HG03196 (cell line): ENCODE data around the gene ADRA2C.

ENCODE experiments used
- ATAC-seq: cut with Tn5 transposase; IDR thresholded peaks from one replicate; pipeline ENCODE4 v1.9.1; 2021; ENCODE audit not compliant: unreplicated experiment

ADRA2C gene

DNA sequence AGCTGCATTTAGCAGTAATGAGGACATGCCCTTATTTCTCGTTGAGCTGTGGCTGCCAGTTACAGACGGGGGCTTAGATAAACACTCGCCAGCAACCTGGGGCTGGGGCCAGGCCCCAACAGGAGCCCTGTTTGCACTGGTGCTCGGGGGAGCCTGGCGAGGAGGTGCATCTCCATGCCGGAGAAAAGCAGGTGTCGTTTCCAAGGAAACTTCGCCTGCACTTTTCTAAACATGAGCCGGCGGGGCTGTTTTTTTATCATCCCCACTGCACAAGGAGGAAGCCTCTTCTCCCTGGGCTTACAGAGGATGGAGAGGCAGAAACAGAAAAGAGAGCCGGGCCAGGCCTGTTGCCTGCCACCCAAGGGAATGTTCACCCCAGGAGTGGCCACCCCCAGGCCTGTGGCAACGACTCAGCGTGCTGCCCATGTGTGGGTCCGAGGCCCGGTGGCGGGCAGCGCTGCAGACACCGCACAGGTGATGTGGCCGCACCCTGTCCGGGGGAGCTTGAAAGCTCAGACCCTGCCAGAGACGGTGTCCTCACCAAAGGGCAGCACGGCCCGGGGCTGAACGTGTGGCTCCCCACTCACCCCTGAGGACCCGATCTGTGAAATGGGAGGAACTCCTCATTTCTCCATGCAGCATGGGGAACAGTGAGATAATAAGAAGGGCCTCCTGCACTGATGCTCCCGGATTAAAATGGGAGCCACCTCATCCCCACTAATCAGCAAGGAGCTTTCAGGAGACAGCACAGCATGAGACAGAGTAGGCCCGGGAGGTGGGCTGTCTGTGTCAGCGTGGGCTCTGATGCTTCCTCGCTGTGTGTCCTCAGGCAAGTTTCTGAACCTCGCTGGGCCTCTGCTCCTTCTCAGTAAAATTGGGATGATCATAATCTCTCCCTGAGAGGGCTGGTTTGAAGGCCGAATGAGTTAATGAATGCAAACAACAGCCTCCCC lies 33.8 kb upstream of the ADRA2C start:
- ATAC-seq, result no peak

DNA sequence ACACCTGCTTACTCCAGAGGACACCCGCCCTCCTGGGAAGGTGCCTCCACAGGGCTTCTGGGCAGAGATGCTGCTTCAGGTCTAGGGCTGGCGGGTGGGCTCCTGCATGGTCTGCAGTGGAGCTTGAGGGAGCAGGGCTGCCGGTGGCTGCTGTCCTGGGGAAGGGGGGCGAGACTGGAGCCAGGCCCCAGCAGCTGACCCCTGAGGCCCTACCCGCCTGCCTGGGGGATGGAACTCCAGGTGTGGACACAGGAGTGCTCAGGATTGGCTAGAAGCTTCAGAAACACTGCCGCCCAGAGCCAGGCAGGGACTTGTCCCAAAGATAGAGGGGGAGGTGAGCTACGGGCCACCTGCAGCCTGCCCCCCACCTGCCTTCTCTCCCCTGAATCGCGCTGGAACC lies 33.0 kb upstream of the ADRA2C start:
- no peak for ATAC-seq

DNA sequence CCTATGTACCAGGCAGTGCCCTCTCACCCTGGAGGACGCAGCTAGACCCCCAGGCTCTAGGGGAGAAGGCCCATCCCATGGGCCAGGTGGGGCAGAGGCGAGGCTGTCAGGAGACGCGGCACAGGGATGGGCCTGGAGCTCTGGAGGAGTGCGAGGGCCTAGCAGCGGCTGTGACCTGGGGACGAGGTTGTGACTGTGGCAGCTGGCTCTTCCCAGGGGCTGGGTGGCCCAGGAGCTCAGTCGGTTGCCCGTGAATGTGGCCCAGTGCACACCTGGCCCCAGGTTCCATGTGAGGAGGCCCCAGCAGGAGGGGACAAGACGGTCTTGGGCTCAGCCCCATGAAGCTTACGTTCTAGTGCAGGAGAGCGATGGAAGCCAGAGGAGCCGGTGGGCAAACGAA lies 31.0 kb upstream of the ADRA2C start:
- no peak for ATAC-seq

DNA sequence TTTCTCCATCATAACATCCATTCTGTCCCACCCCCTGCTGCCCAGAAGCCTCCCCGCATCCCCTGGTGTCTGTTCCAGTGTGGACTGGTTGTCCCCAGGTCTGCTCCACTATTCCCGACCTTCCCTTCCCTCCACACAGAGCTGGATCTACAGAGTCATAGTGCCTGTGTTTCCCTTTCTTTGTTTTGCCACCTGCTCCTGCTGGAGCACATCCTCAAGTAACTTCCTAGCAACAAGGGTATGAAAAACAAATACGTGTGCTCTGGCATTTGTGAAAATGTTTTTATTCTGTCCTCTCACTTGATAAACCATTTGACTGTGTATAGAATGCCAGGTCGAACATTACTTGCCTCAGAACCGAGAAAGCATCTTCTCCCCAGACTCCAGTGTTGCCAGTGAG lies 29.9 kb upstream of the ADRA2C start:
- ATAC-seq, result no peak

DNA sequence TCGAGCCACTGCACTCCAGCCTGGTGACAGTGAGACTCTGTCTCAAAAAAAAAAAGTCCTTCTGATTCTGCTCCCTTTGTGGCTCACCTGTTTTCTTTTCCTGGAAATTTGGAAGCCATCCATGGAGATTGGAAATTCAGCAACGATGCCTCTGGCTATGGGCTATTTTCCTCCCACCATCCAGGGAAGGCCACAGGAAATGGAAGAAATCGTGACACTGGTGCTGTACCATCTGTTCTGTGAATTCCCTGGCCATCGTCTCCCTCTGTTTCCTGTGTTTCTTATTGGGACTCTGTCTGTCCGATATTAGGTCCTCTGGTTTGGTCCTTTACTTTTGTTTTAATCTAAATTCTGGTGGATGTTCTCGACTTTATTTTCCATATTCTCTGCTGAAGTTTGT lies 29.4 kb upstream of the ADRA2C start:
- no peak for ATAC-seq

DNA sequence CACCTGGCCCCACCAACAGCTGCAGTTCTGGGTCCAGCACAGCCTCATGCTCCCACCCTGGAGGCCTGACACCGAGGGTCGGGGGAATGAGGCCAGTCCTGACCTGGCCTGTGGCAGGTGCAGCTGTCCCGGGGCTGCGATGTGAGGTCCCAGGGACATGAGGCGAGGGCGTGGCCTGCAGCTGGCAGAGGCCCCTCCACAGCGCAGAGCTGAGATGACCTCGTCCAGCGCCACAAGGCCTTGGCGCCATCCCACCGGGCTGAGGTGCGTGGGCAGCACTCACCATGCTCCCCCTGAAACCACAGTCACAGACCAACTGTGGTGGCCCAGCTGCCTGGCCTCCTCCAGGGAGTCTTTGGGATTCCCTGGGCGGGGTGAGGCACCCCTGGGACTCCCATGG lies 26.6 kb upstream of the ADRA2C start:
- ATAC-seq, result no peak

DNA sequence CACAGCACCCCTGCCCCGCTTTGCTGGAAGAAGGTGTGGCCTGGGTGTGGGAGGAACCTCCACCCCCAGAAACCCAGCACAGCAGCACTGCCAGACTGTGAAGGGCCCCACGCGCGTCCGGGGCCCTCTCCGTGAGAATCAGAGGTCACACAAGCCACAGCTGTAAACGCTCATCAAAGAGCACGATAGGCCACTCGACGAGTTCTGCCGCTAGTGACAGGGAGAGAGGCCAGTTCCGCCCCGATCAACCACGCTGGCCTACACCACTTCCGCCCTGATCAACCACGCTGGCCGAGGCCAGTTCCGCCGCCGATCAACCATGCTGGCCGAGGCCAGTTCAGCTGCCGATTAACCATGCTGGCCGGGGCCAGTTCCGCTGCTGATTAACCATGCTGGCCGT lies 25.9 kb upstream of the ADRA2C start:
- no peak for ATAC-seq

DNA sequence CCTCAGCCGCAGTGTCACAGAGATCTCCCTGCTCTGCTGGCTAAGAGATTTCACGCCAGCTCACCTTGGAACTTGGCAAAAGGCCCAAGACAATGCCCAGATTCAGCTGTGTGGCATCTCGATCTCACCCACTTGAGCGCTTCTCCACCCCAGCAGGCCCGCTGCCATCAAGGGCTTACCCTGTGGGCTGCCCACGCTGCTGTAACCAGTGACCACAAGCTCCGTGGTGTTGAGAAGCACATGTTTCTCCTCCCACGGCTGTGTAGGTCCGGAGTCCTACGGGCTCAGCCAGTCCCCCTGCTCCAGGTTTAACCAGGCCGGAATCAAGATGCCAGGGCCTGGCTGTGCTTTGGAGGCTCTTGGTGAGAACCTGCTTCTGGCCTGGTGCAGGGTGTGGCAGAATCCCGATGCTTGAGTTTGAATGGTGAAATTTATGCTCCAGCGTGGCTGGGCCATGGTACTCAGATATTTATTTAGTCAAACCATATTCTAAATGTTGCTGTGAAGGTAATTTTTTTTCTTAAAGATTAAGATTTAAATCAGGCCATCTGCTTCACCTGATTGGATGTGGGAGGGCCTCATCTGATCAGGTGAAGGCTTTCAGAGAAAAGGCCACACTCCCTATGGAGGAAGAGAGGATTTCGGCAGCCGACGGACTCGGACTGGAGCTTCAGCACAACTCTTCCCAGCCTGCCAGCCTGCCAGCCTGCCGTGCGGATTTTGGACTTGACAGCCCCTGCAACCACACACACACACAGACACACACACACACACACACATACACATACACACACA lies 24.8 kb upstream of the ADRA2C start:
- ATAC-seq, result no peak

DNA sequence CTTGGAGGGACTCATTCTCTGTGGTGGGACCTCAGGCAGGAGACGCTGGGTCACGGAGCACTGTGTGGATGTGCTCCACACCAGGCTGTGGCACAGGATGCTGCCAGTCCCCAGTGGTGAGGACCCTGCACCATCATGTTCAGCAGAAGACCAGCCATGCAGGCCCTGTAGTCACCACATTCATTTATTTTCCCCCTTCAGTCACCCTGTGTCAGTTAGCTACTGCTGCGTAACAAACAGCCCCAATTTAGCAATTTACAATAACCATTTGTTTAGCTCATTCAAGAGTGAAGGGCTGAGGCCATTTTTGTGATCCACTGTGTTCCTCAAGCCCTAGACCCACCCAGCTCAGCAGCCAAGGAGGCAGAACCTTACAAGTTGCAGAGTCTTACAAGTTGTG lies 23.6 kb upstream of the ADRA2C start:
- no peak for ATAC-seq

DNA sequence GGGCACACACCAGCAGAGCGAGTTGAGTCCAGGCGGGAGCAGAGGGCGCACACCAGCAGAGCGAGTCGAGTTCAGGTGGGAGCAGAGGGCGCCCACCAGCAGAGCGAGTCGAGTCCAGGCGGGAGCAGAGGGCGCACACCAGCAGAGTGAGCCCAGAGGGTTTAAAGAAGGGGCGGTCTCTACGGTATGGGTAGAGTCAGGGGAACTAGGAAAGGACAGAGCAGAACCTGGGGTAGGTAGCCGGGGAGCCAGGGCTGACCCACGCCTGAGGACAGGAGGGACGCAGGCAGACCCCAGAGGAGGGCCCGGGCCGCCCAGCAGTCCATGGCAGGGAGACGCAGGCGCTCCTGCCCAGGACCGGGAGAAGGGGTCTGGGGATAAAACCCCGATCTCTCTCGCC lies 22.0 kb upstream of the ADRA2C start:
- ATAC-seq, result no peak

DNA sequence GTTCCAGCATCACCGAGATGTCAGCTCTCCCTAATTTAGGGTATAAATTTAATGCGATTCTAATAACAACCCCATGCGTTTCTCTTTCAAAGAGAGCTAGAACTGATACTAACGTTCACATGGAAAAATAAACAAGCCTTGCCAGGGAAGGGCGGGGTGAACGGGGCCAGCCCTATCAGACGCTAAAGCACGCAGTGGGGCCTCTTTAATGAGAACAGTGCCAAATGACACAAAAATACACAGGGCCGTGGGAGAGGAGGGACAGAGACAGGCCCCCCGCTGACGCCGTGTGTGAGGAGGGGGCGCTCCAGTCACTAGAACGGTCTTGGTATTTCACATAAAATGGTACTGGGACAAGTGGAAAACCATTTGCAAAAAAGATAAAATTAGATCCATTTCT lies 21.3 kb upstream of the ADRA2C start:
- no peak for ATAC-seq

DNA sequence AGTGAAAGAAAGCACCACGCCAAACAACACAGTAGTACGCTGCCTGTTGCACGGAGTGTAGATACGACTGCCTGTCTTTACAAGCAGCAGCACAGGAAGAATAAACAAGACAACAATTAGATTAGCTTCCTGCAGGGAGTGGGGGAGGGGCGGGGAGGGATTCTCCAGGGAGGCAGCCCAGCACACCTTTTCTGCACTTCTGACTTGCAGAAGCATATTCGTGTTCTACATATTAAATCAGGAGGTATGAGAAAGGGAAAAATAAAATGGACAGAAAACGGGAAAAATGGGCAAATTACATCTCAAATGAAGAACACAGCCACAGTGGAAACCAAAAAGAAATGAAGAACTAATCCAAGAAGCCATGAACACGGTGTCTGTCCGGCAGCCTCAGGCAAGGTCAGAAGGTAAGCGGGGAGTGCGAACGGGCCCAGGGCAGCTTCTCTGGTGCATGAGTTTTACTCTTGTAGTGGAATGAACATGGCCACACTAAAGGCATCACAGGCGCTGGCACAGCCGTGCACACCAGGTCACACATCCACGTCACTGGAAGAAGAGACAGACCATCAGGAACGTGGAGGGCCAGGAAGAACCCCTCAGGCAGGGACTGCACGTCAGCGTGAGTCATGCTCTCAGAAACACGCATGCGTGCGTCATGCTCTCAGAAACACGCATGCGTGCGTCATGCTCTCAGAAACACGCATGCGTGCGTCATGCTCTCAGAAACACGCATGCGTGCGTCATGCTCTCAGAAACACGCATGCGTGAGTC lies 20.1 kb upstream of the ADRA2C start:
- no peak for ATAC-seq

DNA sequence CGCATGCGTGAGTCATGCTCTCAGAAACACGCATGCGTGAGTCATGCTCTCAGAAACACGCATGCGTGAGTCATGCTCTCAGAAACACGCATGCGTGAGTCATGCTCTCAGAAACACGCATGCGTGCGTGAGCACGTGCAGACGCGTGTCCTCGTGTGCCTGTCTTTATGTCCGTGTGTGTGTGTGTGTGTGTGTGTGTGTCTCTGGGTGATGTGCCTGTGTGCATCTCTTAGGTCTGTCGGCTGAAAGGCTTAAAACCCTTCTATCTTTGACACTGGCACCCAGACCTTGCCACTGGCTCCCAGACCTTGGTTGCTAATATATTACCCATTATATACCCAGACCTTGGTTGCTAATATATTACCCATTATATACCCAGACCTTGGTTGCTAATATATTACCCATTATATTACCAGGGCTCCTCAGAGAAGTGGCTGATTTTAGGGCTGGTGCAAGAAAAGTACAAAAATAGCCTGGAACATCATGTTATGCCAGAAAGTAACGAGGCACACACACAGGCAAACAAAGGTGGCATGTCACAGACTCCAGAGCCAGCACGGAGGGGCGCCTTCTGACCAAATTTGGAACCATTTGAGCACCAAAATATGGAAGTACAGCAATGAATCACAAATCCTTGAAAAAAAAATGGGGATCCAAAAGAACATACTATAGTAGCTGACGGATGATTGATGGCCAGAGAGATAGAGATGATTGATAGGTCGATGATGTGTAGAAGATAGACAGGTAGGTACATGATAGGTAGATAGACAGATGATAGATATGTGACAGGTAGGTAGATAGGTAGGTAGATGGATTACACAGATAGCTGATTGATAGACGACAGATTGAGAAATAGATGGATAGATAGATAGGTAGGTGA lies 19.2 kb upstream of the ADRA2C start:
- ATAC-seq, result no peak

DNA sequence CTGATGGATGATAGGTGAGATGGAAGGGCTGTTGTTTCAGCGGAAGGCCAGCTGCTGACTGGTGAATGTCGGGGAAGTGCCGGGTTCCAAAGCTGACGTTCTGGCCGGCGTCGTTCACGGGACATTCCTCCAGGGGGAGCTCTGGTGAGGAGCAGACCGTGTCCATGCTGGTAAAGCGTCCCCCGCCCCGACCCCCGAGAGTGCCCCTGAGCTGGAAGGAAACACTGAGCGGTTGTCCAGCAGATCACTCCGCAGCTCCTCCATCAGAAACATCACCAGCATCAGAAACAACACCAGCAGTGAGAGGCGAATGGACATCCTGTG lies 18.6 kb upstream of the ADRA2C start:
- ATAC-seq, result no peak

DNA sequence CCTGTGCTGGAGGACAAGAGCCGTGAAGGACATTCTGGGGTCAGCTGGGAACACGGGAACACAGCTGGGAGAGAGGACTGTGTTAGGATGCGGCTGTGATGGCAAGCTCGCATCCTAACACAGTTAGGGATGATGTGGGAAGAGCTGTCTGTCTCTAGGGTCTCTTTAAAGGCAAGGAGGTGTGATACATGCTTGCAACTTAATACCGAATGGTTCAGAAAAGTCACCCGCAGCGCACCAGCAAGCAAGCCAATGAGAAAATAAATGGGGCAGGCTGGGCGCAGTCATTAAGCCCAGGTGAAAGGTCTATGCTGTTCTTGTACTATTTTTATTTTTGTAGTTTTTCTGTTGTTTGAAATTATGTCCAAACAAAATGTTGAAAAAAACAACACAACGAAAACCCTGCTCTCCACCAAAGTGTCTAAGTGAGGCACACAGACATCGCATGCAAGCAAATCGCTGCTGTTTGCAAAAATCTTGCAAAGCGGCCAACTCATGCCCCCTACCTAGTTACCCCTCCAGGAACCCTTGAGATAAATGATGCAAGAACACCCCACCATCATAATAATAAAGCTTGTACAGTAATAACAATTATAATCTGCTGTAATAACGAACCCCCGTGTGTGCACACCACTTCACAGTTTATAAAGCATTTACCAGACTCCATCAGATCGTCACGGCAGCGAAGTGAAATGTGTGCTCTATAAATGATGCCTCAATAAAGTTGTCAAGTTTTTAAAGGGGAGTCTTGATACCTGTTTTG lies 17.9 kb upstream of the ADRA2C start:
- ATAC-seq, result no peak

DNA sequence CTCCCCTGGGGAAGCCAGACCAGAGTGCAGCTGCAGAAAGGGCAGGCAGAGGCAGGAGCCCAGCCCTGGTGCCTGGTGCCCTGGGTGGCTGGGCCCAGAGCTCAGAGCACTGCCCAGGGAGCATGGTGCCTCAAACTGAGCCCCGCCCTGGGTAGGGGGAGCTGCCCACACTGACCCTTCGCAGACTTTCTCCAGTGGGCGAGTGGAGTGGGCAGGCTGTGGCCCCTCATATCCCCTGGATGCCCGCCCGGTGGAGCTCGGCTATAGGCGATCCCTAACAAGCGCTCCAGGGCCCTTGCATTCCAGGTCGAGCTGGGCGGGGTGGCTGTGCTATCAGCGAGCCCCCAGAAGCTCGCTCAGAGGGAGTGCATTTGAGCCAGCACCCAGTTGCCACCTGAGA lies 17.1 kb upstream of the ADRA2C start:
- ATAC-seq, result no peak

DNA sequence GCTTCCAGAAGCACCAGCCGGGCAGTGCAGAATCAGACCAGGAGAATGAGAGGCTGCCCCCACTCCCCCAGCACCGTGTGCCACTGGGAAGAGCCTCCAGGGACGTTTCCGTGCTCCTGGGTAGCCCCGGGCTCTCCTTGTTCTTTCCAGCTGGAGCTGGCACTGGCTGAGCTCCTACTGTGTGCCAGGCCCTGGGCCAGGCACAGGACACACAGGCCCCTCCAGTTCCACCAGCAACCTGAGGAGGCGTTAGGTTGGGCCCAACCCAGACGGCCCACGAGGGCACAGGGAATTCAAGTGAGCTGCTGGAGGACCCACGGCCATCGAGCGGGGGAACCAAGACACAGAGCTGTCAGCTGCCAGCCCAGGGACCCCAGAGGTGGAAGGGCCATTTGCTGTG lies 15.9 kb upstream of the ADRA2C start:
- ATAC-seq, result no peak

DNA sequence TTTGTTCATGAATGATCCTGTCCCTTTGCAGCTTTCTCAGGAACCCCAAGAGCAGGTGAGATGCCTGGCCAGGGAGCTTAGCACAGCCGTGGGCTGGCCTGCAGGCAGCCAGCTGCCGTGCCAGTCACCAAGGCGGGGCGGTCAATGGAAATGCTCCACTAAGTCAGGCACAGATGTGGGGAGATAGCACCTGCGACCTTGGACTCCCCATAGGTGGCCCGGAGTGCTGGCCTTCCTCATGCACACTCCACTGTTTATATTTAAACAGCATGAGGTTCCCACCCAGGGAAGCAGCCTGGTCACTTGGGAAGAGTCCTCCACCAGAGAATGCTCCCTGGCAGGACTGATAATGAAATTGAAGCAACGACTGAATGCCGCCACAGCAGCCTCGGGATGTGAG lies 14.2 kb upstream of the ADRA2C start:
- no peak for ATAC-seq

DNA sequence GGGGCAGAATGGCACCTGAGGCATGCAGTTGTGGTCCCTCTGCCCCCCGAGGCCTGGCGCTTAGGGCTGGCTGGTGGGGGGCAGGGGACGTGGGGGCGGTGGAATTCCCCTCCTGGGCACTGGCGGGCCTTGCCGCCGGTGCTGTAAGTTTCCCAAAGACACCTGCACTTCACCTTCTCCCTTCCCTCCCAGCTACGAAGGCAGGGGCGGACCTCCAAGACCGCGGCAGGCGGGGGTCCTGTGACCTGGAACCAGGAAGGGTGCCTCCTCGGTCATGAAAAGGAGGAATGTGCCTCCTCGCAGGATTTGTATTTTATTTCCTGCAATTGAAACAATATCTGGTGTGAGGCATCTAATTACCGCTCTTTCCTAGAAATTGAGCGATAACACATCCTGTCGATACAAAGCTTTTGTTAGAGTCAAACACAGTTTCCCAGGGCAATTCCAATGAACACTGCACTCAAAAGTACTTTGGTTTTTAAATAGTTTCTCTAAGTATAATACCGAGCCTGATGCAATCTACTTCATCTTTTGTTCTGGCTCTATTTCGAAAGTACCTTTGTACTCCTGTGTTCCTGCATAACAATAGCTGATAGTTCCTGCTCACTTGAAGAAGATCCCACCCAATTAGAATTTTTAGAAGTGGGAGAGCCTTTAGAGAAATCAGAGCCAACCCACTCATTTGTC lies 12.3 kb upstream of the ADRA2C start:
- no peak for ATAC-seq
